Hematopoietic multipotent progenitor cell treated with erythropoietin and hydrocortisone succinate and interleukin-3 and kit ligand, for 17 days (in vitro differentiated cells): ENCODE measurements around the gene GSTA2.
A peak's percentile ranks its signal among the peaks of the same experiment; 100 is the strongest.
"Not testable (repeated sequence)": the region's sequence is repeated elsewhere in the genome, so short reads cannot be mapped to it uniquely, and the experiment has no call there.

ENCODE experiments used
- DNase-seq: peaks from one replicate; pipeline ENCODE4 v3.0.0-alpha.2; 2015; ENCODE audit warnings: low spot score

GSTA2 gene

DNA sequence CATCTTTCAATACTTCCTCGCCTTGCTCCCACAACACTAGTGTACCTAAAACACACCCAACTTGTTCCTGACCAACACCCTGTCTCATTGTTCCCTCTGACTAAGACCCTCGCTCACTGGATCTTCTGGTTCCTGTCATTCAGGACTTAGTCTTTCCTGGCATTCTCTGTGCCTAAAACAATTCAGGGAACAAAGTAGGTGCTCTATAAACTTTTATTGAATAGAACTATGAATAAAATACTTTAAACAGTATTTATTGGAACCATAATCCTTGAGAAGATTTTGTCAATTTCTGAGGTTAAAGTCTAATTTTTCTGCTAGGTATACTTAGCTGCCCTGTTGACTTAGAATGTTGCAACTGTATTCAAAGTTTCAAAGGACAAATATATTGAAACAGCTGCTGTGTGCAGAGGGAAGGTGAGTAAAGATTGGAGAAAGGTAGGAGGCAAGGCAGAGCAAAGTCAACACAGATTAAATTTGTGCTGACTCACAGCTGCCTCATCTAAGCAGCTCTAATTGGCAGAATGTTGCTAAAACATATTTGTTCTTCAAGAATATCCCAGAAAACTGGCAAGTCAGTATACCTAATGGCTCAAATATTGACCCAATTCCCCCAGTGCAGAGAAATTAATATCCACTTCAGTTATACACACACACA lies 37.6 kb downstream of the GSTA2 start:
- DNase-seq, result peak; percentile 6

DNA sequence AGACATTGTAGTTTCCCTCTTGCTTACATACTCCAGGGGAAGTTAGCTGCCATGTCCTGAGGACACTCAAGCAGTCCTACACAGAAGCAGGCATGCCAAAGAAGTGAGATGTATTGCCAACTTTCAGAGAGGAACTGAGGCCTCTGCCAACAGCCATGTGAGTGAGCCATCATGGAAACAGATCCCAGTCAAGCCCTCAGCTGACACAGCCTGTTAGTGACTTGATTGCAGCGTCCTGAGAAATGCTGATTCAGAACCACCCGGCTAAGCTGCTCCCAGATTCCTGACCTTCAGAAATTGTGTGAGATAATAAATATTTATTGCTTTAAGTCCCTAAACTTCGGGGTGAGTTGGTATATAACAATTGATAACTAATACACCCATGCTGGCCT lies 38.1 kb downstream of the GSTA2 start:
- DNase-seq, result no peak

DNA sequence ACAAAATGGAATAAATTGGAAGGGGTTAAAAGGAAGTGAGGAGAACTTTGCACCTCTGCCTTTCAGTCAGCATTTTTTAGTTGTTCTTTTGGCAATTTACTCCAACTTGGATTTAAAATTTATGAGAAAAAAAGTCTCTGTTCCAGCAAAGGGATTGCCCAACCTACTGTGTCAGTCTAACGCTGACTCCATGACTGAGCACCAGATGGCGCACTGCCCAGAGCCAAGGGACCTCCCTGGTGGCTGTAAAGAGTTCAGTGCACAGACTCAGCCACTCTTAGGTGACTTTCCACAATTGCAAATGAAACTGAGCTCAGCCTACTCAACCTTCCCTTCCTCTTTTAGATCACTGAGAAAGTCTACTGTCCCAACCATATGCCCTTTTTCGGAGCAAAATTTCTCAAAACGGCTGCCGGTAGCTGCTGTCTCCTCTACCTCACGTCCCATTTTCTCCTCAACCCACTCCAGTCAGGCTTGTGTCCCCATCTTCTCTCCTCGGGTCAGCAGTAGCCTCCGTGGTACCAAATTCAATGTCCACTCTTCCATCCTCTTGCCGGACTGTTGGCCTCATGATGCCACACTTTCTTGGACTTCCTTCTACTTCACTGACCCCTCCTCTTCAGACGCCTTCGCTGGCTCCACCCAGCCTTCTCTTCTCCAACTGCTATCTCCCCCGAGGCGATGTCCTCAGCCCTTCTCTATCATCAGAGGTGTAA lies 38.7 kb downstream of the GSTA2 start:
- peak; percentile 37 for DNase-seq

DNA sequence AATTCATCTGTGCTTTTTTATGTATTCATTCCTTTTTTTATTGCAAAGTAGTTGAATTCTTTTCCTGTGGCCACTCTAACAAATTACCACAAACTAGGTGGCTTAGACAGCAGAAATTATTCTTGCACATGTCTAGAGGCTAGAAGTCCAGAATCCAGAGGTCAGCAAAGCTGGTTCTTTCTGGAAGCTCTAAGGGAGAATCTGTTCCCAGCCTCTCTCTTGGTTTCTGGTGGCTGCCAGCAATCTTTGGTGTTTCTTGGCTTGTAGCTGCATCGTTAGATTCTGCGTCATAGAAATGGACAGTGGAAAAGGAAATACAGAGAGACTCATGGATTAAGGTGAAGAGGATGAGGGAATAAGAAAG lies 39.3 kb downstream of the GSTA2 start:
- no peak for DNase-seq

DNA sequence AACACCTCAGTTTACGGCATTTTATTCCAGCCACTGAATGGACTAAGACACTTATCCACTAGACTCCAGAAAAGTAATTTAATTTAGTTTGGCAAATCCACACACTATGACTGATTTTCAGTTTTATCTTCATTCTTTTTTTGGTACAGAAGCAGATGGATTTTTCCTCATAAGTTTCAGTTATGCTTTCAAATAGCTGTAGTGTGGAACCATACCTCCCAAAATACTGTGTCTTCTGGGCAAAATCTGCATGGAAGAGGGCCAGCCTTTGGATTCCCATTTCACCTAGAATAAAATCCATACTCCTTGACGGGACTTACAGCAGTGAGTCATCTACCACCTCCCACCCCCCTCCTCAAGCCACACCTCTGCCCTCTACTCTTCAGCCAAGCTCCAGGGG lies 43.0 kb downstream of the GSTA2 start:
- no peak for DNase-seq

DNA sequence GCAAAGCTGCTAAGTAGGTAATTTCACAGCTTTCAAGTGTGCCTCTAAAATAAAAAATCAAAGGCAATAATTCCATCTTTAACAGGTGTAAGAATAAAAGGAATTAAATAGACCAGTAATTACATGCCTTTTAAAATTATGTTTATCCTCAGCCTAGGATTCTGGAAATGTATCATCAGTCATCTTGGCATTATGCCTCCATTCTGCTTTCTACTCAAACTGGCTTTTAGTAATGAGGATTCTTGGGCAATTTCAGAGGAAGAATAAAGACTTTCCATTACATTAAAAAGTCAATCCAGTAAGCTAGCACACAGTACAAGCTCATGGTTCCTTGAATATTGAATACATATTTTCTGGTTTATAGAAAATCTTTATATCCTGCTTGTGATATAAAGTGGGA lies 44.7 kb downstream of the GSTA2 start:
- DNase-seq, result no peak

DNA sequence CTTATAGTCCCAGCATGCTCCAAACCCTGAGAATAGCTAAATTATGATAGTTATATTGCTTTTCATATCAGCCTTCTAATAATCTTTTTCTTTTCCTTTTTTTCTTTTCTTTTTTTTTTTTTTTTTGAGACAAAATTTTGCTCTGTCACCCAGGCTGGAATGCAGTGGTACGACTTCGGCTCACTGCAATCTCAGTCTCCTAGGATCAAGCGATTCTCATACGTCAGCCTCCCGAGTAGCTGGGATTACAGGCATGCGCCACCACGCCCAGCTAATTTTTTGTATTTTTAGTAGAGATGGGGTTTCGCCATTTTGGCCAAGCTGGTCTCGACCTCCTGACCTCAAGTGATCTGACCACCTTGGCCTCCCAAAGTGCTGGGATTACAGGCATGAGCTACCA lies 48.5 kb downstream of the GSTA2 start:
- DNase-seq, result not testable (repeated sequence)

DNA sequence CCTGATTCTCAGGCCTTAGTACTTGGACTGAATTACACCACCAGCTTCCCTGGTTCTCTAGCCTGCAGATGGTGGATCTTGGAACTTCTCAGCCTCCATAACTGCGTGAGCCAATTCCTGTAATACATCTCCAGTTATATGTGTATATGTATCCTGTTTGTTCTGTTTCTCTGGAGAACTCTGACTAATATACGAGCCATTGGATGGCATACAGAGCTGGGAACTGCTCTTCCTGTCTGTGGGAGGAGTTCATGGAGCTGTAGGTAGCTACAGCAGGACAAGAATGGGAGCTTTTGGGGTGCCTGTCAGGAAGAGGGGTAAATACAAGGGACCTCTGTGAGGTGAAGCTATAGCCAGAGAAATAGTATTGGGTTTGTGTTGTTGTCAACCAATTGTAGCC lies 51.1 kb downstream of the GSTA2 start:
- DNase-seq, result no peak

DNA sequence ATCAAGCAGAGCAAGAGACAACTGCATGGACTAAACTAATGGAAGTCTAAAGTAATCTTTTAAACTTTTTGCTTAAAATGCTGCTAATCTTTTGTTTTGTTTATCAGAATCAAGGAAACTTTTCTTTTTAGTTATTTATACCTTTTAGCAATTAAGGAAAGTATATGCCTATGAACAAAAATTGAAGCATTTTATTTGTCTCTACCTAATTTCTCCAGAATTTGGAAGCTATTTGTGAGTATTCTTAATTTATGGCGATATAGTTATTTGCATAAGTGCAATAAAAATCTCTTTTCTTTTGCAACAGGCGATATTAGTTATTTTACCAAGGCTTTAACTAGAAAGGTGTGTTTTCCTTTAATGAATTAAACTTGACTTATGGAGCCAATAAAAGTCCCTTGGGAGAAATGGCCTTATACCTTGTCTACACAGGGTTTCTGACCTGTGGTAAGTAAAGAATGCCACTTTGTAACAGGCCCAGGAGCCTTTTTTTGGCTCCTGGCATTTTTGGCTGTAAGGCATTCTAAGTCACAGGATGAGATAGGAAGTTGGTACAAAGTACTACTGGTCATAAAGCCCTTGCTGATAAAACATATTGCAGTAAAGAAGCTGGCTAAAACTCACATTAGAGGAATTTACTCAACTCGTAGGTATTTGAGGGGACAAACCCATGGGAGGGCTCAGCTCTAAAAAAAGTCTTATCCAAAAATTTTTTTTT lies 55.2 kb downstream of the GSTA2 start:
- DNase-seq, result no peak

DNA sequence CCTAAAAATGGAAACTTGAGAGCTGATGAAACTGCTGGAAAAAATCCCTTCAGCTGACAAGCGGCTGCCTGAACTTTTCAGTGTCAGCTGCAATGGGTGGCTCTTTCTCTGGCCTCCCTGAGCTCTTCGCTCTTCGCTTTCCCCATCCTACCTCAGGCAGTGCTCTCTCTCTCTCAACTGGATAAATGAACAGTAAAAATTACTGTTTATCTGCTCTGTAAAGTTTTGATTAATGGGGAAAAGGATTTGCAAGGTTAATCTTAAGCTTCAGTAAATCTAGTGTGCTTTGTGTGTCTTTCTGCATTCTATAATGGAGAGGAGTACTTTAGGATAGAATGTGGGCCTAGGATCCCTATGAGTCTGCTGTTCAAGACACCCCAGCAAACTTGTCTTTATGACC lies 57.3 kb downstream of the GSTA2 start:
- no peak for DNase-seq

DNA sequence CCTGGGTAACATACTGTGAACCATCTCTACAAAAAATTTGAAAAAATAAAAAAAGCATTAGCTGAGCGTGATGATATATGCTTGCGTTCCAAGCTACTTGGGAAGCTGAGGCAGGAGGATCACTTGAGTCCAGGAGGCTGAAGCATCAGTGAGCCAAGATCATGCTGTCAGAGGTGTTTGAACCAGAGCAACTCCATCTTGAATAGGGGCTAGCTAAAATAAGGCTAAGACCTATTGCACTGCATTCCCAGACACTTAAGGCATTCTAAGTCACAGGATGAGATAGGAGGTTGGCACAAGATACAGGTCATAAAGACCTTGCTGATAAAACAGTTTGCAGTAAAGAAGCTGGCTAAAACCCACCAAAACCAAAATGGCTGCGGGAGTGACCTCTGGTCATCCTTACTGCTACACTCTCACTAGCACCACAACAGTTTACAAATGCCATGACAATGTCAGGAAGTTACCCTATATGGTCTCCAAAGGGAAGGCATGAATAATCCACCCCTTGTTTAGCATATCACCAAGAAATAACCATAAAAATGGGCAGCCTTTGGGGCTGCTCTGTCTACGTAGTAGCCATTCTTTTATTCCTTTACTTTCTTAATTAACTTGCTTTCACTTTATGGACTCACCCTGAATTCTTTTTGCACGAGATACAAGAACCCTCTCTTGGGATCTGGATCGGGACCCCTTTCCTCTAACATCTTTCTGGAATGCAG lies 58.3 kb downstream of the GSTA2 start:
- DNase-seq, result not testable (repeated sequence)

DNA sequence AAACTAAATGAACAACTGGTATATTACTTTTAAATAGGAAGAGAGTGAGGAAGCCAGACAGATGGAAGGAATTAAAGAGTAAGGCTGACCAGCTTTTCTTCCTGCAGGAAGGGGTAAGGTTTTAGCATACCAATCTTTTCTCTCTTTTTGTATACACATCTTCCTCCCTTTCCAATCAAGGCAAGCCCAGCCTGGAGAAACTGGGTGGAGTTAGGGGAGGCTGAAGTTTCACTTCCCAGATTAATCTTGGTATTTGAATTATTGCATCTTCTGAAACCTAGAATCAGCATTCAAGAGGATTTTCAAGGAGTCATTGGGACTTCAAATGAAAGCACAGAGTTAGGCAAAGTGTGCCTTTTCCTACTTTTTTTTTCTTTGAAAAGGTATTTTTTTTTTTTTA lies 59.2 kb downstream of the GSTA2 start:
- no peak for DNase-seq
